ENCODE measurements around the gene SKAP2.

The SKAP2 gene

DNA sequence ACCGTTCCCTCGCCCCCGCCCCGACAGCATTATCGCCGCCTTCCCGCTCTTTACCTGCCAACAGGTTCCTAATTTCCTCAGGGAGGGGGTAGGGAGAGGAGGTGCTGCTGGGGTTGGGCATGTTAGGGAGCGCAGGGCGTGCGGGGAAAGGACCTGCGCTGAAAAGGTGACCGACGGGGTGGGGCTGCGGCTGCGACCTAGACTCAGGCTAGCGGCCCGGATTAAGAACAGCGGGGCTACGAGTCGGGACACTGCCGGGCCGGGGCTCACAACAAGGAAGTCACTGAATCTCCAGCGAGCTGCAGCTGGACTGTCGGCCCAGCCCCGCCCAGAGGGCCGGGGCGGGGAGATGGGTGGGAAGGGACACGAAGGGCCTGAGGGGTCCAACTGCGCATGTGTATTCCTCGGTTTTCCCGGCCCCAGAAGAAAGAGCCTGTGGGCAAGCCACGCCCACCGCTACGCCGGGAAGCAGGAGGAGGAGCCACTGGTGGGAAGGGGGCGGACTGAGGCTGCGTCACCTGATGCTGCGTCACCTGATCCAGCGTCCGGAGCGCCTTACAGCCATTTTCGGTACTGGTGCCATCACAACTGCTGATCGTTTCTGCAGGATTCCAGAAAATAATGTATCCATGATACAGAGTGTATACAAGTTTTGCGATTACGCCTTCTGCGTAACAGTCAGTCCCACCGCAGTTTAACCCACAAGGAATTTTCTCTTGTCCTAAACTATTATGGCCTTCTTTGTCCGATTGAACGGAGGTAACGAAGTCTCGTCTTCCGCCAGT, at the start of gene SKAP2:
Gene SKAP2 (minus strand): TSS at position 282 of the 785 bp plus-strand sequence. CDS start 161 bp downstream, at position 121.
- DNase-seq: peak; percentile 100

DNA sequence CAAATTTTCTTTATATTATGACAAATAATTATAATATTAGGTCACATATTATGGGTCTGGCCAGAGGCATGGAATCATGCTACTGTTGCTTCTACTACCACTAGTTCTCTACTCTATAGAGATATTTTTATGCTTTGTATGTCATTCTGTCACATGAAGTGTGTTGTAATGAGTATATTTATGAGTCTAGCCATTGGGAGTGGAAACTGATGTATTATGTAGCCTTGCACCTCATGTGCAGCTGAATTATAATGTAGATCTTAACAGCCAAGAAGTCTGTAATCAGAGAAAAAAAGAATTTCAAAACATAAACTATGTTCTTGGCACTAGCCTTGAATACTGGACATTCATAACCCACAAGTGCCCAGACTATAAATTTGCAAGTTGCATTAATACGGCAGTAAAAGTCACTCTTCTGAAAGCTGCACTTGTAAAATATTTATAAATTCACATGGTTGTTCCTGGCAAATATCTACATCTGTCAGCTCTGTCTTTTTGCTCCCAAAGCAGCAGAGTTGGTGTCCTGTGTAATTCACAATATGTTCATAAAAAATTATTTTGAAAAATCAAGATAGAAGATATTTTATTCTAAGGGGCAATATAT, 48.6 kb upstream of the SKAP2 start:
- DNase-seq: peak; percentile 6

DNA sequence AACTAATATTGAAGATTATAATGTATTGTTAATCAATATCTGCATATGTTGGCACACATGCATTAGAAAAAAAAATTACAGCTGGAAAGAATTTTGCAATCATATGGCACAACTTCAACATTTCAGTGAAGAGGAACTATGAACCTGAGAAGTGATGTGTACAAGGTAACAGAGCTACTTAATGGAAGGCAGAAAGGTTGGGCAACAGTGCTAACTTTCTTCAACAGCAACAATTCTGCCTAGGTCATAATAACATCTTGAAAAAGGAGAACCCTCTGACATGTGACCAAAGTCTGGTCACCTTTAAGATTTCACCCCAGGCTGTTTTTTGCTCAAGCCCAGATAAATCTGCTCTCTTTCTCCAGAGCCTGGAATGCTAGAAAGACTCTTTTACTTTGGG, 47.9 kb upstream of the SKAP2 start:
- DNase-seq: peak; percentile 18

DNA sequence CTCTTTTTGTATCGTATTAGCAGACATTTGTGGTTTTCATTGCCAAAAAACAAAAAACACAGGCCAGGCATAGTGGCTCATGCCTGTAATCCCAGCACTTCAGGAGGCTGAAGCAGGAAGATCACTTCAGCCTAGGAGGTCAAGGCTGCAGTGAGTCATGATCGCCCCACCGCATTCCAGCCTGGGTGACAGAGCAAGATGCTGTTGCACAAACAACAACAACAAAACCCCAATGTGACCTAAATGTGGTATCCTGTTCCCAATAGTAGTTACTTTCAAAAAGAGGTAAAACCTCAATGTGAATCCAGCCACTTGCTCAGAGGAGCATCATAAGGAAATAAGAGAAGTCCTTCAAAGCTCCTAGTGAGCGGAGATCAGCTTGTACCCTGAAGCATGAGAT, 45.8 kb upstream of the SKAP2 start:
- DNase-seq: peak; percentile 49

DNA sequence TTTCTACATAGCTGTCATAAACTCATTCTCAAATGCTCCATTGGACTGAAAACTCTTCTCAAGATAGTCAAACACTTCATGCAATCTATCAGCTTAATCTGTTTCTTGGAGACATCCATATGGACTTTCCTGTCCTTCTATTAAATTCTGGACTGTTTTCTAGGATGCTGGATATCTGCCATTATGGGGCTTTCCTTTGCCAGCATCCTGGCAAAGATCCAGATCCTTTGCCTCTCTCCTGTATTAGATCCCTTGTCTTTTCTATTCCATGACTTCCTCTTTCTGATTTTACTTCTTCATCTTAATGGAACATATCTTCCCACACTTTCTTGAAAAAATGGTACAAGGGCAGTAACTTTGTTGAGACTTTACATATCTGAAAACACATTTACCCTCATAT, 35.9 kb upstream of the SKAP2 start:
- DNase-seq: peak; percentile 49

DNA sequence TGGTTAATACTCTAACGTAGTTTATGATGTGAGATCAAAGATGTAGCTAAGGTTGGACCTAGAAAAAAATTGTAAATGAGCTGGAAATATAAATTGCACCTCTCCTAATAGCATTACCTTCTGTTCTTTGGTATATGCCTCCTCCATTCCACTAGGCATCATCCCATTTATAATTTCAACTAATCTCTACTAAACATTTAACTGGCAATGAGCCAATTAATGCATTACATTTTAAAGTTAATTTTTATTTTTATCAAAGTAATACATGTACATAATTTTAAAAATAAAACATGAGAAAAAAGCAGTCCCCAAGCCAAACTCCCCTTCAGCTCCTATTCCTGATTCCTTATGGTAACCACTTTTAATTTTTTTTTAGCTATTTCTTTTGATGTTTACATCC, 35.1 kb upstream of the SKAP2 start:
- no peak for DNase-seq

- peak; percentile 22 for DNase-seq
Measured at GRCh38 chr7:26898891-26899290, 34.5 kb upstream of the SKAP2 start.

GRCh38 chr7:26897928-26898327, 33.5 kb upstream of the SKAP2 start:
- DNase-seq: no peak

DNA sequence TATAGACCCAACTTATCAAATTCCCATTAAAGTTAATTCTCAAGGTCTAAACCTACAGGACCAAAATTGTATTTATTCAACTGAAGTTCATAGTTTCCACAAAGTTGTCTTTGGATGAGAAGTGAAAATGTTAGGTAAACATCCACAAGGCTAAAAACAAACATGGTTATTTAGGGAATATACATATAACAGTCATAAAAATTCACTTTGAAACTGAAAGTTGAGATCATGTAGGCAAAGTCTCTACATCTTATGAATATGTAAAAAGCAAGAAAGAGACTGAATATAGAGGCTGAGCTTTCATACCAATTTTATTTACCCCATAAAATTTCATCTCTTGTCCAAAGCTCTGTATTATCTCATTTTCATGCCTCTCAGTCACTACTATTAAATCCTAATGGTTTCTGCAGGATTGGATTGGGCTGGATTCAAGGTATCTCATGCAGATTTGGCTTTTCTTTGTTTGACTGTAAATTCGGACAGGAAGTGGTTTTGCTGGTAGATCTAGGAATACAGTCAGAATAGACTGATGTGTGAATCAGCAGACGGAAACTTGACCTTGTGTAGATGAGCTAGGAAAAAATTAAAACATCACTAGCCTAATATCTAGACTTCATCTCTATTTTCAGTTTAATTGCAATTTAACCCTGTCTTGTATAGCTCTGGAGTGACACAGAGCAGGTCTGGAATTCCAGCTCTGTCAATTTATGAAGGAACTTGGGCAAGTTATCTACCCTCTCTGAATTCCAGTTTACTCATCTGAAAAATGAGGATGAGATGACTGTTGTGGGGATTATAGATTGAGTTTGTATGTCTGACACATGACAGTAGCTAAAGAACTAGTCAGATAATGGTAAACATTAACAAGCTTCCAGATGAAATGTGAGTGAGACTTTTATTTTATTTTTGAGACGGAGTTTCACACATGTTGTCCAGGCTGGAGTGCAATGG, 27.3 kb upstream of the SKAP2 start:
- no peak for DNase-seq

- no peak for DNase-seq
Measured at GRCh38 chr7:26880852-26881251, 16.5 kb upstream of the SKAP2 start.

DNA sequence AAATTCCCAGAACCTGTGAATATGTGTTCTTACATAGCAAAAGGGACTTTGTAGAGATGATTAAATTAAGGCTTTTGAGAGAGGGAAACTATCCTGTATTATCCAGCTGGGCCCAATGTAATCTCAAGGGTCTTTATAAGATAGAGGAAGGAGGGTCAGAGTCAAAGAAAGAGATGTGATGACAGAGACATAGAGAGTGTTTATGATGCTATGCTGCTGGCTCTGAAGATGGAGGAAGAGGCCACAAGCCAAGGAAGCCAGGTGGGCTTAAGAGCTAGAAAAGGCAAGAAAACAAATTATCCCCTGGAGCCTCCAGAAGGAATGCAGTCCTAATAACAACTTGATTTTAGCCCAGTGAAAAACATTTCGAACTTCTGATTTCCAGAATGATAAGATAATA, 15.3 kb upstream of the SKAP2 start:
- DNase-seq: no peak

GRCh38 chr7:26868841-26869495, 4.6 kb upstream of the SKAP2 start:
- DNase-seq: peak; percentile 19

GRCh38 chr7:26865094-26865388, 651 bp upstream of the SKAP2 start:
- DNase-seq: no peak

GRCh38 chr7:26863518-26864308, 677 bp downstream of the SKAP2 start:
- peak; percentile 62 for DNase-seq

DNA sequence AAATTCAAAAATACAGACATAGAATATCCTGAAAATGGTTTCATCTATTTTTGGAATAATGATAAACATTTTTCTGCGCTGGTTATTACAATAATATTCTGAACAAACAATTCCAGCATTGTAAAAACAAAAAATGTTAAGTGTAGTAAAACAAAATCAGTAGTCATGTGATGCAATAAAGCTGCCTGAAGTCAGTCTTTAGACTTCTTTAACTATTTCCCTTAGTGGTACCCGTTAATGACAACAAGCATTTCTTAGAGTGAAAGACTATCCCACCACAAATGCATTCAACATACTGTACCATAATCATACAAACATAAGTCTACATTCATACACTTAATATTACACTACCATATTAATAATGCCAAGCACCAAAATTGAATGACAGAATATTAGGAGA, 1.6 kb downstream of the SKAP2 start:
- no peak for DNase-seq

DNA sequence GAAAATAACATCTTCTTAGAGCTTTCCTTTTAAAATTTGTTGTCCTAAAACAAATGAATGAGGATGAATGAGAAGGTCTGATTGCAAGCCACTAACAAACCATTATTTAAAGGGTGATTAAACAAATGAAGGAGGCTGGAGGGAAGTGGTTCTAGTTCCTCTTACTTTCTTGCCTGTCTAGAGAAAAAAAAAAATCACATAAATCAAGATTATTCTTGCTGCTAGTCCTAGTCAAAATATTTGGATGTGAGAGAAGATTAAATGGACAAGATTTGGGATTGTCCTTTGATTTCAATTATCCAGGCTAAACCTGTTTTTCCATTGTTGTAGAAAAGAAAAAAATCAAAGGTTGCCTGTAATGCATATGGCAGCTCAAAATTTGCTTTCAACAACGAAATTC, 3.3 kb downstream of the SKAP2 start:
- no peak for DNase-seq

DNA sequence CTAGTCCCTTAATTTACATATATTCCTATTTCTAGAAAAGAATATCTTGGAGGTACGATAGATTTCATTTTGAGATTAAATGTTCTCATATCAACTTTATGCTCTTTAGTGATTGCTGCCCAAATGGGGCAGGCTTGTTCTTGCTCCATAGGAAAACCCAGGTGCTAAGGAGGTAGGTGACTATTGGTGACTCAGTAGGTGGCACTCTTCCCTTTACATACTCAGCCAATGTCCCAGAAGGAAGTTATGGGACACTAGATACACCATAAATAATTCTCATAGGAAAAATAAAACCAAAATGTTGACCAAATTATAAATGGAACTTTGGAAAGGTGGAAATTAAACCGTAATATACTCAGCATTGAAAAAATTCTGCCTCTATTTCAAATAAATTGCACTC, 4.0 kb downstream of the SKAP2 start:
- DNase-seq: no peak

DNA sequence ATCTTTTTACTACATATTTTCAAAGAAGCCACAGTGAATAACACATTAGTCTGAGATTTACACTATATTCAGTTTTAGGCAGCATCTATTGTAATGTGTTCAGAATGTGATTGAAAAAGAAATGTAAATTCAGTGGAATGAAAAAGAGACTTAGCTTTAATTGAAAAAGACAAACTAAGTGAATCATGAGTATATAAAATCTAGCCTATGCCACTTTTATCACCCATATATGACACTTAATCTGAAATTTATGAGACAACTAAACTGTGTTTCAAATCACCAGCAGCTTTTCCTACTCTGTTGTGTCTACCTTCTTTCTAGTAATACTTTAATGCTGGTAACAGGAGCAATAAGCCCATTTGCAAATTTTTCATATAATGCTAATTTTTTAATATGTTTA, 4.7 kb downstream of the SKAP2 start:
- DNase-seq: no peak

- DNase-seq: no peak
Measured at GRCh38 chr7:26858735-26859134, 5.7 kb downstream of the SKAP2 start.

- DNase-seq: no peak
Measured at GRCh38 chr7:26858241-26858715, 6.1 kb downstream of the SKAP2 start.

GRCh38 chr7:26857506-26858240, 6.7 kb downstream of the SKAP2 start:
- peak; percentile 26 for DNase-seq

DNA sequence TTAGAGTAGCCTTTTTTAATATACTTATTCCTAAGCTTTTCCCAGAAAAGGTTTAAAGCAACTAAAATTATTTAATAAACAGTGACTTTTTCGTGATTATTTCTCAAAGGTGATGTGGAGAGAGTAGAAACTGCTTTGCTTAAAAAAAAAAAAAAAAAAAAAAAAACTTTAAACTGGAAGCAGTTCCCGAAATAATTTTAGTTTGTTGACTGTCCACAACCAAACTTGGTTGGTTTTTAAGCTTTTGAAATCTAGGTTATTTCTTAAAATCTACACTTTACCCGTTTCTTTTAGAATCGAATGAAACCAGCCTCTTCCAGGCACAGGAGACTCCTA, 7.3 kb downstream of the SKAP2 start:
- no peak for DNase-seq
